Measurements from ENCODE around the gene DDAH1.
"Not testable (repeated sequence)": the region's sequence is repeated elsewhere in the genome, so short reads cannot be mapped to it uniquely, and the experiment has no call there.

Gene DDAH1

GRCh38 chr1:85465099-85465785, at the start of gene DDAH1:
TSS of gene DDAH1 (minus strand) at chr1:85465159. CDS start at chr1:85465045, 114 bp downstream.
- no peak for DNase-seq

- DNase-seq = not testable (repeated sequence)
Measured at GRCh38 chr1:85513998-85514397, 49.0 kb upstream of the DDAH1 start.

GRCh38 chr1:85504417-85504816, 39.5 kb upstream of the DDAH1 start:
- no peak for DNase-seq

GRCh38 chr1:85502625-85503083, 37.7 kb upstream of the DDAH1 start:
- no peak for DNase-seq

- DNase-seq = no peak
Measured at GRCh38 chr1:85502171-85502570, 37.2 kb upstream of the DDAH1 start.

GRCh38 chr1:85501355-85501898, 36.5 kb upstream of the DDAH1 start:
- no peak for DNase-seq

- DNase-seq = no peak
Measured at GRCh38 chr1:85496941-85497582, 32.1 kb upstream of the DDAH1 start.

- no peak for DNase-seq
Measured at GRCh38 chr1:85495556-85495955, 30.6 kb upstream of the DDAH1 start.

- DNase-seq = no peak
Measured at GRCh38 chr1:85494904-85495266, 29.9 kb upstream of the DDAH1 start.

- no peak for DNase-seq
Measured at GRCh38 chr1:85494074-85494903, 29.3 kb upstream of the DDAH1 start.

- DNase-seq = no peak
Measured at GRCh38 chr1:85490270-85490985, 25.5 kb upstream of the DDAH1 start.

GRCh38 chr1:85488126-85488525, 23.2 kb upstream of the DDAH1 start:
- no peak for DNase-seq

GRCh38 chr1:85485516-85485915, 20.6 kb upstream of the DDAH1 start:
- DNase-seq = no peak

- DNase-seq = no peak
Measured at GRCh38 chr1:85484716-85485115, 19.8 kb upstream of the DDAH1 start.

GRCh38 chr1:85484264-85484663, 19.3 kb upstream of the DDAH1 start:
- no peak for DNase-seq

- DNase-seq = no peak
Measured at GRCh38 chr1:85481688-85482087, 16.7 kb upstream of the DDAH1 start.

GRCh38 chr1:85480566-85480965, 15.6 kb upstream of the DDAH1 start:
- DNase-seq = no peak

- DNase-seq = no peak
Measured at GRCh38 chr1:85479491-85479890, 14.5 kb upstream of the DDAH1 start.

GRCh38 chr1:85478366-85478765, 13.4 kb upstream of the DDAH1 start:
- DNase-seq = no peak

GRCh38 chr1:85475055-85475454, 10.1 kb upstream of the DDAH1 start:
- DNase-seq = no peak

GRCh38 chr1:85473390-85473789, 8.4 kb upstream of the DDAH1 start:
- no peak for DNase-seq

GRCh38 chr1:85471558-85471957, 6.6 kb upstream of the DDAH1 start:
- no peak for DNase-seq

- DNase-seq = not testable (repeated sequence)
Measured at GRCh38 chr1:85470130-85470529, 5.2 kb upstream of the DDAH1 start.

All from activated naive CD4-positive, alpha-beta T cell treated with Interleukin-2 at 50 U/mL for 16 hours (primary cell).